SK-N-SH (cell line): ENCODE data around the gene GLE1. TPM values are rescaled to one million over a fixed set of nuclear protein-coding genes. Genes with fewer than 3 reads are reported as not detected.

Experiments used
- CTCF ChIA-PET: fragments of 300-600, 350-600 bp; formaldehyde crosslinking; extraction: SDS; loops from one replicate; lab custom pipeline; 2021; lab: Yijun Ruan, JAX
- POLR2A ChIA-PET: fragments of 350-600 bp; sonication (Branson Sonifier 250); formaldehyde crosslinking; extraction: SDS; loops from one replicate; lab custom pipeline; 2020; ENCODE audit warnings: antibody characterized with exemption, inconsistent platforms; lab: Yijun Ruan, JAX
- DNase-seq: peaks from one replicate; pipeline ENCODE4 v3.0.0; 2012
- H2AFZ ChIP-seq: fragments of 200-600 bp; sonication (generic); 2 replicates; pipeline ENCODE4 v1.8.1; 2016; ENCODE audit warnings: antibody characterized with exemption, mild to moderate bottlenecking, low read depth
- H3F3A ChIP-seq: fragments of 200-600 bp; sonication (generic); replicated peaks from 2 replicates; pipeline ENCODE3; 2016; ENCODE audit warnings: antibody characterized with exemption, mild to moderate bottlenecking; ENCODE audit not compliant: insufficient read depth
- H3K27ac ChIP-seq, 2 experiments: fragments of 200-500 bp in 1 of 2; fragments of 200-600 bp in 1 of 2; sonication (Bioruptor generic) in 1 of 2; sonication (generic), shearing (Covaris generic) in 1 of 2; 2 replicates each; pipeline versions ENCODE4 v1.5.1 to v1.6.1; 2014 to 2016; ENCODE audit warnings: low read depth in 2 of 2, inconsistent platforms in 1 of 2, low read length in 1 of 2, mild to moderate bottlenecking in 1 of 2, mixed read lengths in 1 of 2
- H3K27me3 ChIP-seq: fragments of 200-600 bp; sonication (generic), shearing (Covaris generic); 2 replicates; pipeline ENCODE4 v1.6.1; 2016; ENCODE audit warnings: mixed run types; ENCODE audit not compliant: insufficient read depth
- H3K36me3 ChIP-seq, 2 experiments: fragments of 200-500 bp in 1 of 2; fragments of 200-600 bp in 1 of 2; sonication (Bioruptor generic) in 1 of 2; sonication (generic) in 1 of 2; replicated peaks in 1 of 2; 2 replicates each; pipeline versions ENCODE3 to v1.5.1; 2014 to 2016; ENCODE audit warnings: low read length in 1 of 2, mild to moderate bottlenecking in 1 of 2; ENCODE audit not compliant: insufficient read depth in 2 of 2, control insufficient read depth in 1 of 2
- H3K4me1 ChIP-seq, 2 experiments: fragments of 200-500 bp in 1 of 2; fragments of 200-600 bp in 1 of 2; sonication (Bioruptor generic) in 1 of 2; sonication (generic), shearing (Covaris generic) in 1 of 2; 2 replicates each; pipeline versions ENCODE4 v1.5.1 to v1.6.1; 2014 to 2016; ENCODE audit warnings: low read depth in 1 of 2, low read length in 1 of 2, mixed run types in 1 of 2; ENCODE audit not compliant: insufficient read depth in 2 of 2, control insufficient read depth in 1 of 2
- H3K4me2 ChIP-seq: fragments of 200-600 bp; sonication (generic), shearing (Covaris generic); 2 replicates; pipeline ENCODE4 v1.6.1; 2017; ENCODE audit warnings: mixed run types
- H3K4me3 ChIP-seq, 2 experiments: fragments of 200-500 bp in 1 of 2; fragments of 200-600 bp in 1 of 2; sonication (Bioruptor generic) in 1 of 2; sonication (generic), shearing (Covaris generic) in 1 of 2; 2 replicates each; pipeline versions ENCODE4 v1.5.1 to v1.8.1; 2014 to 2016; ENCODE audit warnings: low read depth in 2 of 2, inconsistent platforms in 1 of 2, low read length in 1 of 2, mild to moderate bottlenecking in 1 of 2, mixed read lengths in 1 of 2, moderate library complexity in 1 of 2
- H3K79me2 ChIP-seq: fragments of 200-600 bp; sonication (generic); 2 replicates; pipeline ENCODE4 v1.8.1; 2017; ENCODE audit warnings: mild to moderate bottlenecking; ENCODE audit not compliant: insufficient read depth
- H3K9ac ChIP-seq: fragments of 200-600 bp; sonication (generic); 2 replicates; pipeline ENCODE4 v1.6.1; 2017; ENCODE audit warnings: mixed run types
- H3K9me2 ChIP-seq: fragments of 200-600 bp; sonication (generic); 2 replicates; pipeline ENCODE4 v1.6.1; 2017; ENCODE audit warnings: mixed run types
- H3K9me3 ChIP-seq: fragments of 200-600 bp; sonication (generic); 2 replicates; pipeline ENCODE4 v1.6.1; 2017; ENCODE audit warnings: mixed run types, mild to moderate bottlenecking, moderate library complexity
- H4K20me1 ChIP-seq: fragments of 200-600 bp; sonication (generic); 2 replicates; pipeline ENCODE4 v1.6.1; 2017; ENCODE audit warnings: mild to moderate bottlenecking, mixed run types; ENCODE audit not compliant: insufficient read depth
- CHD2 ChIP-seq: fragments of 150-350 bp; IDR thresholded peaks from 2 replicates; pipeline ENCODE4 v1.6.1; 2018; ENCODE audit warnings: low read length; ENCODE audit not compliant: partially characterized antibody
- FOSL2 ChIP-seq: IDR thresholded peaks from 2 replicates; pipeline ENCODE4 v1.4.0; 2012; ENCODE audit warnings: low read depth, mild to moderate bottlenecking, moderate library complexity, borderline replicate concordance
- FOXM1 ChIP-seq: IDR thresholded peaks from 2 replicates; pipeline ENCODE4 v1.4.0; 2012; ENCODE audit warnings: low read depth, mild to moderate bottlenecking
- GABPA ChIP-seq: IDR thresholded peaks from 2 replicates; pipeline ENCODE4 v1.4.0; 2012; ENCODE audit warnings: low read depth, mild to moderate bottlenecking
- GATA2 ChIP-seq: sonication (generic); formaldehyde crosslinking; IDR thresholded peaks from 2 replicates; pipeline ENCODE4 v1.5.0; 2020; ENCODE audit warnings: mild to moderate bottlenecking, missing genetic modification reagents
- JUND ChIP-seq: IDR thresholded peaks from 2 replicates; pipeline ENCODE4 v1.4.0; 2012
- MEF2A ChIP-seq: IDR thresholded peaks from 2 replicates; pipeline ENCODE4 v1.4.0; 2012; ENCODE audit warnings: low read depth, borderline replicate concordance
- NFIC ChIP-seq: IDR thresholded peaks from 2 replicates; pipeline ENCODE4 v1.4.0; 2012; ENCODE audit warnings: borderline replicate concordance
- POLR2AphosphoS5 ChIP-seq: IDR thresholded peaks from 2 replicates; pipeline ENCODE4 v1.6.1; 2012; ENCODE audit warnings: low read depth, low read length
- RCOR1 ChIP-seq: fragments of 150-350 bp; IDR thresholded peaks from 2 replicates; pipeline ENCODE4 v1.6.1; 2017; ENCODE audit warnings: antibody characterized with exemption, low read length
- RFX5 ChIP-seq: IDR thresholded peaks from 2 replicates; pipeline ENCODE4 v1.6.1; 2012; ENCODE audit warnings: mild to moderate bottlenecking, improper control_type of control experiment, low read length
- TAF1 ChIP-seq: IDR thresholded peaks from 2 replicates; pipeline ENCODE4 v1.6.1; 2012; ENCODE audit warnings: low read depth, mild to moderate bottlenecking, low read length, moderate library complexity, borderline replicate concordance
- TCF12 ChIP-seq: IDR thresholded peaks from 2 replicates; pipeline ENCODE4 v1.4.0; 2012
- YY1 ChIP-seq: IDR thresholded peaks from 2 replicates; pipeline ENCODE4 v1.4.0; 2012; ENCODE audit warnings: low read depth, mild to moderate bottlenecking
- WGBS: methylation state at CpG from one replicate; pipeline ENCODE4 v1.1.6; 2017; ENCODE audit warnings: low lambda C conversion rate; 5-methylcytosine and 5-hydroxymethylcytosine counted together
- polyA plus RNA-seq, 3 experiments: library from polyadenylated mRNA; depleted of rRNA; stranded (reverse); fragments of >200 nt; gene quantifications; 2 replicates each; pipeline ENCODE4 v1.2.3, GENCODE V29; 2012
- TF ChIP-seq, protein P1 (sequence below): fragments of 150-350 bp; IDR thresholded peaks from 2 replicates; pipeline ENCODE4 v1.6.1; 2016; ENCODE audit warnings: mild to moderate bottlenecking, low read depth, low read length
- TF ChIP-seq, protein P2 (sequence below): fragments of 200-600 bp; sonication (generic); IDR thresholded peaks from 2 replicates; pipeline ENCODE4 v1.6.1; 2017; ENCODE audit warnings: antibody characterized with exemption, mild to moderate bottlenecking, moderate library complexity
- TF ChIP-seq, protein P3 (sequence below): IDR thresholded peaks from 2 replicates; pipeline ENCODE4 v1.4.0; 2012; ENCODE audit warnings: low read depth, borderline replicate concordance
- TF ChIP-seq, protein P4 (sequence below): IDR thresholded peaks from 2 replicates; pipeline ENCODE4 v1.6.1; 2012; ENCODE audit warnings: mild to moderate bottlenecking, low read depth, low read length, moderate library complexity
- TF ChIP-seq, protein P5 (sequence below): IDR thresholded peaks from 2 replicates; pipeline ENCODE4 v1.4.0; 2012; ENCODE audit warnings: low read depth, borderline replicate concordance

GLE1 gene, protein sequence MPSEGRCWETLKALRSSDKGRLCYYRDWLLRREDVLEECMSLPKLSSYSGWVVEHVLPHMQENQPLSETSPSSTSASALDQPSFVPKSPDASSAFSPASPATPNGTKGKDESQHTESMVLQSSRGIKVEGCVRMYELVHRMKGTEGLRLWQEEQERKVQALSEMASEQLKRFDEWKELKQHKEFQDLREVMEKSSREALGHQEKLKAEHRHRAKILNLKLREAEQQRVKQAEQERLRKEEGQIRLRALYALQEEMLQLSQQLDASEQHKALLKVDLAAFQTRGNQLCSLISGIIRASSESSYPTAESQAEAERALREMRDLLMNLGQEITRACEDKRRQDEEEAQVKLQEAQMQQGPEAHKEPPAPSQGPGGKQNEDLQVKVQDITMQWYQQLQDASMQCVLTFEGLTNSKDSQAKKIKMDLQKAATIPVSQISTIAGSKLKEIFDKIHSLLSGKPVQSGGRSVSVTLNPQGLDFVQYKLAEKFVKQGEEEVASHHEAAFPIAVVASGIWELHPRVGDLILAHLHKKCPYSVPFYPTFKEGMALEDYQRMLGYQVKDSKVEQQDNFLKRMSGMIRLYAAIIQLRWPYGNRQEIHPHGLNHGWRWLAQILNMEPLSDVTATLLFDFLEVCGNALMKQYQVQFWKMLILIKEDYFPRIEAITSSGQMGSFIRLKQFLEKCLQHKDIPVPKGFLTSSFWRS
- polyA plus RNA-seq (2012; rRNA removed), result 13.8 and 15.9 TPM in 2 replicates
- polyA plus RNA-seq (2012; cell fraction: cytosol; rRNA removed), result 13.5 and 14.1 TPM in 2 replicates
- polyA plus RNA-seq (2012; cell fraction: nucleus; rRNA removed), result 17.5 and 22.3 TPM in 2 replicates

DNA sequence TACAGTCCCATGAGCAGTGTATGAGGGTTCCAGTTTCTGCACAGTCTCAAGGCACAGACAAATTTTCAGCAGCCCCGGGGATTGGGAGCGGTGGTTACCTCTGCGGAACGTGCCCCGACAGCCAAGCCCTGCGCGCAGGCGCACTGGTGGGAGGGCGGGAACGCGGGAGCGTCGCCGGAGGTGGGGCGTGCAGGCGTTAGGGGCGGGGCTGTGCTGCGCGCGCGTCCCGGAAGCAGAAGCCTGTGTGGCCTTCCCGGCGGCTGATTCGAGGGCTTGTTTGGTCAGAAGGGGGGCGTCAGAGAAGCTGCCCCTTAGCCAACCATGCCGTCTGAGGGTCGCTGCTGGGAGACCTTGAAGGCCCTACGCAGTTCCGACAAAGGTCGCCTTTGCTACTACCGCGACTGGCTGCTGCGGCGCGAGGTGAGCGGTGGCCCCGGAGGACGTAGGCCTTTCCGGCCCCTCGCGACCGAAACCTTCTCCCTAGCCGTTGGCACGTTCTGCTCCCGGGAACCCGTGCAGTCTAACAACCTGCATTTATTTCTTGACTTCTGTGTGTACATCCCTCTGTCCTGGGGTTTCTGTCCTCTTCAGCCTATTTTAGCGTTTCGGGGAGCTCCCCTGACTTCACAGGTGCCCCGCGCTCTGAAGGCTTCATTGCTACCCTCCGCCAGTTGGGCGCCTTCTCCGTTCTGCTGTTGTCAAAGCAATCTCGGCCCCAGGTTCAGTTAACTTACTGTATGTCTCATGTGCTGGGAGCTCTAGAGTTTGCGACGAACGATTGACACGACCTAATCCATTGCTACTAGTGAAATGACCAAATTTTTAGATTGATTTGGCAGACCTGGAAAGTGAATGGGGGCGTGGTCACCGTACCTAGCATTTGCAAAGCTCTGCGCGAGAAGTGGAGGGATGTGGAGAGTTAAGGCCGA, at the start of gene GLE1:
GLE1 (plus strand) TSS at position 235 of the 929 bp plus-strand sequence; CDS start at position 322, 87 bp downstream.
- Histone ChIP-seq H3K4me1 (peaks cover 0 to 13% of the 10 kb centered on the region in 2 experiments; a peak in 2 of 4 replicates), H2AFZ (peak within 1 kb of the TSS; percentile 90), H3K27ac (peak within 1 kb of the TSS; percentile 63 to 73), H3K9me2 (no peaks in the 10 kb centered on the region), H3K79me2 (peaks cover 40% of the 10 kb centered on the region), H3K4me3 (peak within 1 kb of the TSS; percentile 85 to 95), H3K36me3 (peaks cover 18 to 23% of the 10 kb centered on the region in 2 experiments), H3K4me2 (peak within 1 kb of the TSS; percentile 89), H3K9ac (peak within 1 kb of the TSS; percentile 79), H3K27me3 (no peaks in the 10 kb centered on the region), H3K9me3 (no peaks in the 10 kb centered on the region), H3F3A (peaks cover 17% of the 10 kb centered on the region), H4K20me1 (no peaks in the 10 kb centered on the region)
- POLR2A ChIA-PET, result interaction anchor here (0.6 to 2.2 kb wide), 4 partner anchors 10 to 47 kb away, joined by 3 to 15 read pairs (median 4); partner anchors contain the start of gene SPTAN1
- WGBS, result under 1% methylated on average over 28 of the region's 64 CpGs
- CTCF ChIA-PET, result interaction anchor here (1.0 to 2.3 kb wide), 3 partner anchors 13 to 66 kb away, joined by 3 to 8 read pairs (median 5); no protein-coding TSS in a partner anchor
- DNase-seq, result peak; percentile 99
- TF ChIP-seq YY1, result no peak
- TF ChIP-seq JUND, result no peak
- TF ChIP-seq, protein P1, sequence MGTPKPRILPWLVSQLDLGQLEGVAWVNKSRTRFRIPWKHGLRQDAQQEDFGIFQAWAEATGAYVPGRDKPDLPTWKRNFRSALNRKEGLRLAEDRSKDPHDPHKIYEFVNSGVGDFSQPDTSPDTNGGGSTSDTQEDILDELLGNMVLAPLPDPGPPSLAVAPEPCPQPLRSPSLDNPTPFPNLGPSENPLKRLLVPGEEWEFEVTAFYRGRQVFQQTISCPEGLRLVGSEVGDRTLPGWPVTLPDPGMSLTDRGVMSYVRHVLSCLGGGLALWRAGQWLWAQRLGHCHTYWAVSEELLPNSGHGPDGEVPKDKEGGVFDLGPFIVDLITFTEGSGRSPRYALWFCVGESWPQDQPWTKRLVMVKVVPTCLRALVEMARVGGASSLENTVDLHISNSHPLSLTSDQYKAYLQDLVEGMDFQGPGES, result no peak
- no peak for TF ChIP-seq MEF2A
- no peak for TF ChIP-seq RFX5
- peak; percentile 79 for TF ChIP-seq GABPA
- no peak for TF ChIP-seq NFIC
- TF ChIP-seq GATA2 (CRISPR knock-in tag), result no peak
- no peak for TF ChIP-seq CHD2
- TF ChIP-seq, protein P2, sequence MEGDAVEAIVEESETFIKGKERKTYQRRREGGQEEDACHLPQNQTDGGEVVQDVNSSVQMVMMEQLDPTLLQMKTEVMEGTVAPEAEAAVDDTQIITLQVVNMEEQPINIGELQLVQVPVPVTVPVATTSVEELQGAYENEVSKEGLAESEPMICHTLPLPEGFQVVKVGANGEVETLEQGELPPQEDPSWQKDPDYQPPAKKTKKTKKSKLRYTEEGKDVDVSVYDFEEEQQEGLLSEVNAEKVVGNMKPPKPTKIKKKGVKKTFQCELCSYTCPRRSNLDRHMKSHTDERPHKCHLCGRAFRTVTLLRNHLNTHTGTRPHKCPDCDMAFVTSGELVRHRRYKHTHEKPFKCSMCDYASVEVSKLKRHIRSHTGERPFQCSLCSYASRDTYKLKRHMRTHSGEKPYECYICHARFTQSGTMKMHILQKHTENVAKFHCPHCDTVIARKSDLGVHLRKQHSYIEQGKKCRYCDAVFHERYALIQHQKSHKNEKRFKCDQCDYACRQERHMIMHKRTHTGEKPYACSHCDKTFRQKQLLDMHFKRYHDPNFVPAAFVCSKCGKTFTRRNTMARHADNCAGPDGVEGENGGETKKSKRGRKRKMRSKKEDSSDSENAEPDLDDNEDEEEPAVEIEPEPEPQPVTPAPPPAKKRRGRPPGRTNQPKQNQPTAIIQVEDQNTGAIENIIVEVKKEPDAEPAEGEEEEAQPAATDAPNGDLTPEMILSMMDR, result no peak
- TF ChIP-seq FOXM1, result no peak
- TF ChIP-seq TAF1, result no peak
- TF ChIP-seq, protein P3, sequence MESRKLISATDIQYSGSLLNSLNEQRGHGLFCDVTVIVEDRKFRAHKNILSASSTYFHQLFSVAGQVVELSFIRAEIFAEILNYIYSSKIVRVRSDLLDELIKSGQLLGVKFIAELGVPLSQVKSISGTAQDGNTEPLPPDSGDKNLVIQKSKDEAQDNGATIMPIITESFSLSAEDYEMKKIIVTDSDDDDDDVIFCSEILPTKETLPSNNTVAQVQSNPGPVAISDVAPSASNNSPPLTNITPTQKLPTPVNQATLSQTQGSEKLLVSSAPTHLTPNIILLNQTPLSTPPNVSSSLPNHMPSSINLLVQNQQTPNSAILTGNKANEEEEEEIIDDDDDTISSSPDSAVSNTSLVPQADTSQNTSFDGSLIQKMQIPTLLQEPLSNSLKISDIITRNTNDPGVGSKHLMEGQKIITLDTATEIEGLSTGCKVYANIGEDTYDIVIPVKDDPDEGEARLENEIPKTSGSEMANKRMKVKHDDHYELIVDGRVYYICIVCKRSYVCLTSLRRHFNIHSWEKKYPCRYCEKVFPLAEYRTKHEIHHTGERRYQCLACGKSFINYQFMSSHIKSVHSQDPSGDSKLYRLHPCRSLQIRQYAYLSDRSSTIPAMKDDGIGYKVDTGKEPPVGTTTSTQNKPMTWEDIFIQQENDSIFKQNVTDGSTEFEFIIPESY, result no peak
- TF ChIP-seq TCF12, result no peak
- TF ChIP-seq, protein P4, sequence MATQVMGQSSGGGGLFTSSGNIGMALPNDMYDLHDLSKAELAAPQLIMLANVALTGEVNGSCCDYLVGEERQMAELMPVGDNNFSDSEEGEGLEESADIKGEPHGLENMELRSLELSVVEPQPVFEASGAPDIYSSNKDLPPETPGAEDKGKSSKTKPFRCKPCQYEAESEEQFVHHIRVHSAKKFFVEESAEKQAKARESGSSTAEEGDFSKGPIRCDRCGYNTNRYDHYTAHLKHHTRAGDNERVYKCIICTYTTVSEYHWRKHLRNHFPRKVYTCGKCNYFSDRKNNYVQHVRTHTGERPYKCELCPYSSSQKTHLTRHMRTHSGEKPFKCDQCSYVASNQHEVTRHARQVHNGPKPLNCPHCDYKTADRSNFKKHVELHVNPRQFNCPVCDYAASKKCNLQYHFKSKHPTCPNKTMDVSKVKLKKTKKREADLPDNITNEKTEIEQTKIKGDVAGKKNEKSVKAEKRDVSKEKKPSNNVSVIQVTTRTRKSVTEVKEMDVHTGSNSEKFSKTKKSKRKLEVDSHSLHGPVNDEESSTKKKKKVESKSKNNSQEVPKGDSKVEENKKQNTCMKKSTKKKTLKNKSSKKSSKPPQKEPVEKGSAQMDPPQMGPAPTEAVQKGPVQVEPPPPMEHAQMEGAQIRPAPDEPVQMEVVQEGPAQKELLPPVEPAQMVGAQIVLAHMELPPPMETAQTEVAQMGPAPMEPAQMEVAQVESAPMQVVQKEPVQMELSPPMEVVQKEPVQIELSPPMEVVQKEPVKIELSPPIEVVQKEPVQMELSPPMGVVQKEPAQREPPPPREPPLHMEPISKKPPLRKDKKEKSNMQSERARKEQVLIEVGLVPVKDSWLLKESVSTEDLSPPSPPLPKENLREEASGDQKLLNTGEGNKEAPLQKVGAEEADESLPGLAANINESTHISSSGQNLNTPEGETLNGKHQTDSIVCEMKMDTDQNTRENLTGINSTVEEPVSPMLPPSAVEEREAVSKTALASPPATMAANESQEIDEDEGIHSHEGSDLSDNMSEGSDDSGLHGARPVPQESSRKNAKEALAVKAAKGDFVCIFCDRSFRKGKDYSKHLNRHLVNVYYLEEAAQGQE, result no peak
- TF ChIP-seq FOSL2, result no peak
- peak; percentile 96 for TF ChIP-seq POLR2AphosphoS5
- TF ChIP-seq, protein P5, sequence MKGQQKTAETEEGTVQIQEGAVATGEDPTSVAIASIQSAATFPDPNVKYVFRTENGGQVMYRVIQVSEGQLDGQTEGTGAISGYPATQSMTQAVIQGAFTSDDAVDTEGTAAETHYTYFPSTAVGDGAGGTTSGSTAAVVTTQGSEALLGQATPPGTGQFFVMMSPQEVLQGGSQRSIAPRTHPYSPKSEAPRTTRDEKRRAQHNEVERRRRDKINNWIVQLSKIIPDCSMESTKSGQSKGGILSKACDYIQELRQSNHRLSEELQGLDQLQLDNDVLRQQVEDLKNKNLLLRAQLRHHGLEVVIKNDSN, result no peak
- no peak for TF ChIP-seq RCOR1
